HFFc6 (cell line): ENCODE results near the gene ADARB1. TPM values are rescaled to one million over a fixed set of nuclear protein-coding genes. Genes with fewer than 3 reads are reported as not detected.

Source experiments
- DNase-seq: peaks from one replicate; pipeline ENCODE4 v3.0.0-alpha.2; 2018
- H3K27ac Mint-ChIP-seq: 2 replicates; pipeline ENCODE4 v1.8.0; 2020; ENCODE audit warnings: mild to moderate bottlenecking, mixed read lengths
- H3K27me3 Mint-ChIP-seq: 2 replicates; pipeline ENCODE4 v1.8.0; 2021; ENCODE audit warnings: mild to moderate bottlenecking, moderate library complexity, mixed read lengths; ENCODE audit not compliant: insufficient read depth
- H3K36me3 Mint-ChIP-seq: 2 replicates; pipeline ENCODE4 v1.8.0; 2021; ENCODE audit warnings: low read depth, mixed read lengths
- H3K4me1 Mint-ChIP-seq: 2 replicates; pipeline ENCODE4 v1.8.0; 2020; ENCODE audit warnings: low read depth, mixed read lengths
- H3K4me3 Mint-ChIP-seq: 2 replicates; pipeline ENCODE4 v1.8.0; 2020; ENCODE audit warnings: mild to moderate bottlenecking, moderate library complexity, mixed read lengths
- H3K9me3 Mint-ChIP-seq: 2 replicates; pipeline ENCODE4 v1.8.0; 2020; ENCODE audit warnings: mild to moderate bottlenecking, mixed read lengths
- CTCF ChIP-seq: fragments of 200-600 bp; sonication (generic); IDR thresholded peaks from 2 replicates; pipeline ENCODE4 v1.5.0; 2021; ENCODE audit warnings: antibody characterized with exemption, mild to moderate bottlenecking
- total RNA-seq, 6 experiments: library from RNA; stranded (reverse); fragmentation: NEBNext Ultra II Directional; extraction: Animal tissue kit (Norgen Biotek cat#: 25700); gene quantifications; 2 replicates in 1 of 6; 3 replicates in 5 of 6; pipeline ENCODE4 v1.2.3, GENCODE V29; 2021

ADARB1 gene
- total RNA-seq, 6 experiments from 2014 or later: 1.7 to 3.2 (median 2.2) TPM

- Mint-ChIP-seq H3K4me1 (no peaks in the 10 kb centered on the region), H3K4me3 (no peak overlapping the region), H3K27ac (no peak overlapping the region), H3K9me3 (no peaks in the 10 kb centered on the region), H3K36me3 (peaks cover 18% of the 10 kb centered on the region), H3K27me3 (peaks cover 6% of the 10 kb centered on the region)
- DNase-seq: no peak
- TF ChIP-seq CTCF: no peak
Measured at GRCh38 chr21:45264912-45265515, 190.6 kb downstream of the ADARB1 start.

GRCh38 chr21:45265721-45266517 lies 191.5 kb downstream of the ADARB1 start:
- H3K36me3 Mint-ChIP-seq: peaks cover 18% of the 10 kb centered on the region
- DNase-seq: no peak
- H3K27ac Mint-ChIP-seq: no peak overlapping the region
- H3K9me3 Mint-ChIP-seq: no peaks in the 10 kb centered on the region
- no peak for TF ChIP-seq CTCF
- H3K27me3 Mint-ChIP-seq: peaks cover 6% of the 10 kb centered on the region
- H3K4me3 Mint-ChIP-seq: no peak overlapping the region
- no peaks in the 10 kb centered on the region for H3K4me1 Mint-ChIP-seq

- TF ChIP-seq CTCF: no peak
- H3K36me3 Mint-ChIP-seq: peaks cover 18% of the 10 kb centered on the region
- H3K27ac Mint-ChIP-seq: no peak overlapping the region
- no peaks in the 10 kb centered on the region for H3K9me3 Mint-ChIP-seq
- DNase-seq: no peak
- no peaks in the 10 kb centered on the region for H3K4me1 Mint-ChIP-seq
- H3K4me3 Mint-ChIP-seq: no peak overlapping the region
- H3K27me3 Mint-ChIP-seq: peaks cover 6% of the 10 kb centered on the region
Measured at GRCh38 chr21:45266518-45267389, 192.4 kb downstream of the ADARB1 start.

GRCh38 chr21:45267390-45267760 lies 193.0 kb downstream of the ADARB1 start:
- Mint-ChIP-seq H3K4me1 (no peaks in the 10 kb centered on the region), H3K4me3 (no peak overlapping the region), H3K36me3 (peaks cover 18% of the 10 kb centered on the region), H3K27ac (no peak overlapping the region), H3K9me3 (no peaks in the 10 kb centered on the region), H3K27me3 (peaks cover 6% of the 10 kb centered on the region)
- no peak for DNase-seq
- no peak for TF ChIP-seq CTCF

GRCh38 chr21:45269861-45270260 lies 195.5 kb downstream of the ADARB1 start:
- peaks cover 10% of the 10 kb centered on the region for H3K36me3 Mint-ChIP-seq
- peaks cover 1% of the 10 kb centered on the region for H3K27me3 Mint-ChIP-seq
- no peak for TF ChIP-seq CTCF
- H3K9me3 Mint-ChIP-seq: no peaks in the 10 kb centered on the region
- H3K27ac Mint-ChIP-seq: no peak overlapping the region
- H3K4me1 Mint-ChIP-seq: no peaks in the 10 kb centered on the region
- no peak for DNase-seq
- no peak overlapping the region for H3K4me3 Mint-ChIP-seq
